Measurements from ENCODE around the gene HRH2. TPM values are rescaled to one million over a fixed set of nuclear protein-coding genes. Genes with fewer than 3 reads are reported as not detected.
"Not testable (repeated sequence)": the region's sequence is repeated elsewhere in the genome, so short reads cannot be mapped to it uniquely, and the experiment has no call there.

HRH2 gene, protein sequence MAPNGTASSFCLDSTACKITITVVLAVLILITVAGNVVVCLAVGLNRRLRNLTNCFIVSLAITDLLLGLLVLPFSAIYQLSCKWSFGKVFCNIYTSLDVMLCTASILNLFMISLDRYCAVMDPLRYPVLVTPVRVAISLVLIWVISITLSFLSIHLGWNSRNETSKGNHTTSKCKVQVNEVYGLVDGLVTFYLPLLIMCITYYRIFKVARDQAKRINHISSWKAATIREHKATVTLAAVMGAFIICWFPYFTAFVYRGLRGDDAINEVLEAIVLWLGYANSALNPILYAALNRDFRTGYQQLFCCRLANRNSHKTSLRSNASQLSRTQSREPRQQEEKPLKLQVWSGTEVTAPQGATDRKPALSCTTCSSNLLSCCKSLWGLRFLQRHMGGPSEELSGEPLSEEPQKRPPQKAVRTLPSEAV
- not detected in 2 replicates for total RNA-seq (2014; rRNA removed; shearing (Covaris generic))

DNA sequence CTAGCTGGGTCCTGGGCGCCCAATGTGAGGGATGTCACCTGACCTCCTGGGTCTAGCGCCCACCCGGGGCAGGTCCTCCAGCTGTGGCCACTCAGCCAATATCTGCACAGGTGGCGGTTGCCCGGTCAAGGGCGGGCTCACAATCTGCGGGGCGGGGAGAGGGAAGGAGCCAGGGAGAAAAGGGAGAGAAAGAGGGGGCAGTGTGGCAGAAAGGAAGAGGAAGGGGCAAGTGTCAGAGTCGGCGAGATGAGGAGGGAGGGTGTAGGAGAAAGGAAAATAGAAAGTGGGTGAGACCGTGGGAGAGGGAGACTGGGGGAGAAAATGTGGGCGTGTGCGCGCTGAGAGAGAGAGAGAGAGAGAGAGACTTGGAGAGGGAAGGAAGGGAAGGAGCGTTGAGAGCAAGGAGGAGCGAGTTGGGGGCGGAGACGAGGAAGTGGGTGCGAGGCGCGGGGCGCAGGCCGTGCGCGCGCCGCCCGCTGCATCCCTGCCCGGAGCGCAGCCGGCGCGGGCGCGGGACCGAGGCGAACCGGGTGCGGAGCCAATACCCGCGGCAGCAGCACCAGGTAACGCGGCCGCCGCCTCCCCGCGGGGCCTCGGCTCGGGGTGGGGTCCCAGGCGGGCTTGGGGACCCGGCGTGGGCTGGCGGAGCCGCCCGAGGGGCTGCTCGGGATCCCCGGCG is at the start of gene HRH2:
HRH2 (plus strand) TSS at position 479 of the 679 bp plus-strand sequence. CDS start 25,163 bp downstream, outside the sequence.
- H3K4me3 ChIP-seq = no peak within 1 kb of the TSS
- H3K4me1 ChIP-seq (replicated peaks) = no peaks in the 10 kb centered on the region
- H3K9me3 ChIP-seq (replicated peaks) = no peaks in the 10 kb centered on the region
- no peak within 1 kb of the TSS for H3K27ac ChIP-seq
- H3K27me3 ChIP-seq (replicated peaks) = peaks cover 28% of the 10 kb centered on the region
- no peak for DNase-seq (ENCODE audit: low read depth in 1 of 2, low spot score in 2 of 2)
- H3K36me3 ChIP-seq = no peaks in the 10 kb centered on the region

DNA sequence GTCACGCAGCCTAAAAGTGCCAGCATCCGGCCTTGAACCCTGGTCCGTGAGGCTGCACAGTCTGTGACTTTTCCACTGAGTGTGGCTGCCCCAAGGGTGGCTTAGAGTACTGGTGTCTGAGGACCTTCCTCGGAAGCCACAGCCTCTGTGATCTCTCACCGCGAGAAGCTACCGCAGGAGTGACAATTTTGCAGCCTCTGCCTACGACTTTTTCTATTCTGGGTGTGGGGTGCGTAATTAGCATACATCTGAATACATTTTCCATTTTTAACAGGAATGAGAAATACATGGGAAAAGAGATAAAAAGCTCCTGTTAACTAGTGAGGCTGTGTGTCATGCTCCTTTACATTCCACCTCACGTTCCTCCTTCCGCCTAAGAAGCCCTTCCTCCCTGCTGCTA is 48.3 kb upstream of the HRH2 start:
- Histone ChIP-seq H3K27ac (no peak overlapping the region), H3K4me3 (no peak overlapping the region), H3K36me3 (no peaks in the 10 kb centered on the region; the same call in 1 of the 2 replicates), H3K9me3 (replicated peaks) (no peaks in the 10 kb centered on the region; the same call in none of the 2 replicates), H3K27me3 (replicated peaks) (0 out of 2 replicates have a peak, but pooled peaks cover 3% of the 10 kb centered on the region), H3K4me1 (replicated peaks) (no peaks in the 10 kb centered on the region)
- DNase-seq (ENCODE audit: low read depth in 1 of 2, low spot score in 2 of 2) = no peak

DNA sequence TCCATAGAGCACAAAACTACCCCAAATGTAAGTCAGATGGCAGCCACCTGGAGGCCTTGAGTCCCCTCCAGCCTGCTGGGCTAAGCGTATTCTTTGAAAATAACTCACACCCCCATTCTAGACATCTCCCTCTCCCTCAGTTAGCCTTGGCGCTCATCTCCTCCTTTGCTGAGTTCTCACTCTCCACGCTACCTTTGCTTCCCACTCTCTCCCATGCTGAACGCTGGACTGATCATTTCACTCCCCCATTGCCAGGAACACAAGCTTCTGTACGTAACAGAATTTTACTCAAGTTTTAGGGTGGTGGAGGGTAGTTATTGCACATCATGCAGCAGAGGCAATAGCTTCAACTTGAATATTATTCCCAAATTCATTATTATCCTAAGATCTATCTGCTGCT is 47.5 kb upstream of the HRH2 start:
- no peaks in the 10 kb centered on the region for H3K27me3 ChIP-seq (replicated peaks)
- H3K4me1 ChIP-seq (replicated peaks) = no peaks in the 10 kb centered on the region
- no peaks in the 10 kb centered on the region; the same call in 1 of the 2 replicates for H3K9me3 ChIP-seq (replicated peaks)
- no peak overlapping the region for H3K4me3 ChIP-seq
- H3K36me3 ChIP-seq = no peaks in the 10 kb centered on the region; the same call in 1 of the 2 replicates
- H3K27ac ChIP-seq = no peak overlapping the region
- DNase-seq (ENCODE audit: low read depth in 1 of 2, low spot score in 2 of 2) = no peak

DNA sequence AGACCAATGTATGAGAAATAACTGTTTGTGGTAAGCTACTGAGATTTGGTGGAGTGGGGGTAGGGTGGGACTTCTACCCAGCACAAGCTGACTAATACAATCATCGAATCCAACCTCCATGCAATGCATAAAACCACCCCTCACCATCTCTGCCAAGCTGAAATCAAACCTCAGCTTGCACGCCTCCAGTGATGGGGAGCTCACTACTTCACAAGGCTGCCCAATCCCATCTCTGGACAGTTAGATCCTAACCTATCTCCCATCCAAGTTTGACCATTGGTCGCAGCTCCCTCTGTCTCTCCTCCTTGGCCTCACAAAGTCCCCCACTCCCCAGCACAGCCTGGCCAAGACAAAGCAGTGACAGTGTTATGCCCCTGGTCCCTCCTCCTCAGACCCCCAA is 47.0 kb upstream of the HRH2 start:
- Histone ChIP-seq H3K27me3 (replicated peaks) (no peaks in the 10 kb centered on the region), H3K4me1 (replicated peaks) (no peaks in the 10 kb centered on the region), H3K4me3 (no peak overlapping the region), H3K9me3 (replicated peaks) (no peaks in the 10 kb centered on the region; the same call in 1 of the 2 replicates), H3K27ac (no peak overlapping the region), H3K36me3 (no peaks in the 10 kb centered on the region; the same call in 1 of the 2 replicates)
- DNase-seq (ENCODE audit: low read depth in 1 of 2, low spot score in 2 of 2) = no peak

DNA sequence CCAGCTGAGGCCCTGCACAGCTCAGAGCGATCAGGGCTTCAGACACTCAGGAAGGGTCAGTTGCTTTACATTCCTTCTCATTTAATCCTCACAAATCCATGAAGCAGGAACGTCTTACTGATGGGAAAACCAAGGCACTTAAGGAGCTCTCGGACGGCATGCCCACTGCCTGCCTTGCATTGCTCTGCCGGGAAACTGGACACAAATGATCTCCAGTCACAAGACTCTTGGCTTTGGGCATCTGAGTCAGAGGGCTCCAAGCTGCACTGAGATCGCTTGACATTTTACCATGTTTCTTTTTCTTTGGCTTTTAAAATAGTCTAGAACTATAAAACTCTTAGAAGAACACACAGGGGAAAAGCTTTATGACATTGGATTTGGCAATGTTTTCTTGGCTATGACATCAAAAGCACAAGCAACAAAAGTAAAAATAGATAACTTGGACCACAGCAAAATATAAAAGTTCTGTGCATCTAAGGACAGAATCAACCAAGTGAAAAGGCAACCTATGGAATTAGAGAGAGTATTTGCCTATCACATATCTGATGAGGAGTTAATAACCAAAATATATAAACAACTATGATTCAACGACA is 43.6 kb upstream of the HRH2 start:
- Histone ChIP-seq H3K27ac (no peak overlapping the region), H3K36me3 (no peaks in the 10 kb centered on the region), H3K9me3 (replicated peaks) (no peaks in the 10 kb centered on the region; the same call in 1 of the 2 replicates), H3K4me1 (replicated peaks) (no peaks in the 10 kb centered on the region), H3K4me3 (no peak overlapping the region), H3K27me3 (replicated peaks) (no peaks in the 10 kb centered on the region)
- DNase-seq (ENCODE audit: low read depth in 1 of 2, low spot score in 2 of 2) = no peak

DNA sequence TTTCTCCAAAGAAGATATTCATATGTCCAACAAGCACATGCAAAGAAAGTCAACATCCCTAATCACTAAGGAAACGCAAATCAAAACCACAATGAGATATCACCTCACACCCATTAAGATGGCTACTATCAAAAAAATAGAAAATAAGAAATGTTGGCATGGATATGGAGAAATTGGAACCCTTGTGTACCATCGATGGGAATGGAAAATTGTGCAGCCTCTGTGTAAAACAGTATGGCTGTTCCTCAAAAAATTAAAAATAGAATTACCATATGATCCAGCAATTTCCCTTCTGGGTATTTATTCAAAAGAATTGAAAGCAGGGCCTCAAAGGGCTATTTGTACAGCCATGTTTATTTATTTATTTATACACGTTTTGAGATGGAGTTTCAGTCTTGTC is 43.0 kb upstream of the HRH2 start:
- H3K9me3 ChIP-seq (replicated peaks) = no peaks in the 10 kb centered on the region; the same call in 1 of the 2 replicates
- H3K36me3 ChIP-seq = no peaks in the 10 kb centered on the region
- no peaks in the 10 kb centered on the region for H3K4me1 ChIP-seq (replicated peaks)
- no peak for DNase-seq (ENCODE audit: low read depth in 1 of 2, low spot score in 2 of 2)
- no peak overlapping the region for H3K4me3 ChIP-seq
- H3K27me3 ChIP-seq (replicated peaks) = no peaks in the 10 kb centered on the region
- H3K27ac ChIP-seq = no peak overlapping the region

DNA sequence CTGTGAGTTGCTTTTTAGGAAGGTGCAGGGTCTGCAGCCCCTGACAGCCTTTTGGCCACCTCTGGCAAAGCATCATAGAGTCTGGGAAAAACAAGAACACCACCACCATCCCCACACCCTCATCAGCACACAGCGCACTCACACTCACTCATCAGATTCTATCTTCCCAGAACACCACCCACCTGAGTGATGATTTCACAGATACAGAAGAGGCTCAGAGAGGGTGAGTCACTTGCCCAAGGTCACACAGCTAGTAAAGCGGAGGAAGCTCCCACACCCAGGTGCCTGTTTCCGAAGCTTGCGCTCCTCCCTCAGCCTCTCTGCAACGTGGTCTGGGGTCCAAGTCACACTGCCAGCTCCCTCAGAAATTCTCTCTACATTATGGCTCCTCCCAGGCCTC is 41.8 kb upstream of the HRH2 start:
- H3K9me3 ChIP-seq (replicated peaks) = peaks cover 4% of the 10 kb centered on the region; the same call in 1 of the 2 replicates
- no peak overlapping the region for H3K27ac ChIP-seq
- no peaks in the 10 kb centered on the region for H3K27me3 ChIP-seq (replicated peaks)
- DNase-seq (ENCODE audit: low read depth in 1 of 2, low spot score in 2 of 2) = no peak
- no peaks in the 10 kb centered on the region for H3K36me3 ChIP-seq
- H3K4me3 ChIP-seq = no peak overlapping the region
- H3K4me1 ChIP-seq (replicated peaks) = no peaks in the 10 kb centered on the region

DNA sequence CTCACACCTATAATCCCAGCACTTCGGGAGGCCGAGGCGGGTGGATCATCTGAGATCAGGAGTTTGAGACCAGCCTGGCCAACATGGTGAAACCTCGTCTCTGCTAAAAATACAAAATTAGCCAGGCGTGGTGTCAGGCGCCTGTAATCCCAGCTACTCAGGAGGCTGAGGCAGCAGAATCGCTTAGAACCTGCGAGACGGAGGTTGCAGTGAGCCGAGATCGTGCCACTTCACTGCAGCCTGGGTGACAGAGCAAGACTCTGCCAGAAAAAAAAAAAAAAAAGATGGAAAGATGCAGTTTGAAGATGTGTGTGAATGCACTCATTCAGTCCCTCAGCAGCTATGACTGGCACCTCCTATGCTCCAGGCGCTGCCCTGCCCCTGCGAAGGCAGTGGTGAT is 41.3 kb upstream of the HRH2 start:
- H3K27ac ChIP-seq; H3K36me3 ChIP-seq; H3K27me3 ChIP-seq (replicated peaks); DNase-seq (ENCODE audit: low read depth in 1 of 2, low spot score in 2 of 2); H3K9me3 ChIP-seq (replicated peaks); H3K4me1 ChIP-seq (replicated peaks); H3K4me3 ChIP-seq: not testable (repeated sequence)

DNA sequence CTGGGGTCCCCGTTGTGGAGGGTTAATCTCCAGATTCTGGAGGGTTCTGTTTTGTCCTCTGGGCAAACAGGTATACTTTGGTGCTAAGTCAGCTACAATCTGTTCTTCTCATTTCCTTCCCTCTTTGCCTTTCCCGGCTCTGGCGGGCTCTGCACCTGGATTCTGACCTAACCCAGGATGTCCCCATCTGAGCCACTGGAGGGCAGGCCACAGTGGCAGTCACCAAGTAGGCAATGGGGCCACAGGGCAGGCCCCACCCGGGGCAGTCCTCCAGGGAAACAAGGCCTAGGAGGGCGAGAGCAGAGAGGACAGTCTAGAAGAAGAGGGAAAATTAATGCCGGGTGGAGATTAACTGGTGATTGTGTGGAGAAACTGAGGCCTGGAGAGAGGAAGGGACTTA is 40.4 kb upstream of the HRH2 start:
- H3K4me3 ChIP-seq = no peak overlapping the region
- no peaks in the 10 kb centered on the region for H3K4me1 ChIP-seq (replicated peaks)
- no peaks in the 10 kb centered on the region for H3K36me3 ChIP-seq
- no peaks in the 10 kb centered on the region for H3K27me3 ChIP-seq (replicated peaks)
- no peak for DNase-seq (ENCODE audit: low read depth in 1 of 2, low spot score in 2 of 2)
- no peak overlapping the region for H3K27ac ChIP-seq
- H3K9me3 ChIP-seq (replicated peaks) = peaks cover 4% of the 10 kb centered on the region; the same call in 1 of the 2 replicates

DNA sequence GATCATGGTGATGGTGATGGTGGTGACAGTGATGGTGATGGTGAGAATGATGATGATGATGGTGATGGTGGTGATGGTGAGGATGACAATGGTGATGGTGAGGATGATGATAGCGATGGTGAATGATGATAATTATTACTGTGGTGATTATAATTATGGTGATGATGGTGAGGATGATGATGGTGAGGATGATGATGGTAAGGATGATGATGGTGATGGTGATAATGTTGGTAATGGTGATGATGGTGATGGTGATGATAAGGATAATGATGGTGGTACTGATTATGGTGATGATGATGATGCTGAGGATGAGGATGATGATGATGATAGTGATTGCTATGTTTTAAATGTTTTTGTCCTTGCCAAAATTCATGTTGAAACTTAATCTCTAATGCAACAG is 37.3 kb upstream of the HRH2 start:
- Histone ChIP-seq H3K4me1 (replicated peaks) (no peaks in the 10 kb centered on the region), H3K4me3 (no peak overlapping the region), H3K9me3 (replicated peaks) (peaks cover 9% of the 10 kb centered on the region), H3K27me3 (replicated peaks) (no peaks in the 10 kb centered on the region), H3K36me3 (no peaks in the 10 kb centered on the region), H3K27ac (no peak overlapping the region)
- DNase-seq (ENCODE audit: low read depth in 1 of 2, low spot score in 2 of 2) = no peak

DNA sequence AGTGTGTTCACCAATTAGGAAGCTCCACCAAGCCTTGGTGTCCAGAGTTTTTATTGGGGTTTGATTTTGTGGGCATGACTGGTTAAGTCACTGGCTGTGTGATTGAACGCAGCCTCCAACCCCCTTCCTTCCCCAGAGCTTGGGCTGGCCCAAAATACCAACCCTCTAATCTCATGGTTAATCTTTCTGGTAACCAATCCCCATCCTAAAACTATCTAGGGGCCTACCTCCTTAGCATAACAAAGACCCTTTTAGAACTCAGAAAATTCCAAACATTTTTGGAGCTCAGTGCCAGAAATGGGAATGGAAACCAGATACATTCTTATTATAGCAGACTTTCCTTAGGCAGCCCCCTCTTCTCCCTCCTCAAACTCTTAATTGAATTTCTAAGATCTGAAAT is 35.9 kb upstream of the HRH2 start:
- peaks cover 9% of the 10 kb centered on the region for H3K9me3 ChIP-seq (replicated peaks)
- H3K27ac ChIP-seq = no peak overlapping the region
- DNase-seq (ENCODE audit: low read depth in 1 of 2, low spot score in 2 of 2) = no peak

DNA sequence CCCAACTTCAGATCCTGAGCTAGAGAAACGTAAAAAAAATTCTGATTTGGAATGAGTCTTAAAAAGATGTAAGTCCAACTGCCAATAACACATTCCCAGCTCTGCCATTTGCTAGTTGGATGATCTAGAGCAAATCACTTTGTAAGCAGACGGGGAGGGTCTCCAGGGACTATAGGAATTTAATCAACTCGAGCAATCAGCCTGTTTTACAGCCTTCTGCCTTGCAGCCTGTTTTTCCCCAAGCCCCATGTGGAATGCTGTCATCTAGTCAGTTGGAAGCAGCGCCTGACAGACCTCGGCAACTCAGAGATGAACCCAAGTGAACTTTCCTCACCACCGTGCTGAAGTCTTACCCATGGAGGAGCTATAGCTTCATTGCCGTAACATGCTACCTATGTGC is 34.8 kb upstream of the HRH2 start:
- Histone ChIP-seq H3K9me3 (replicated peaks) (peaks cover 9% of the 10 kb centered on the region), H3K27me3 (replicated peaks) (no peaks in the 10 kb centered on the region), H3K36me3 (no peaks in the 10 kb centered on the region), H3K4me3 (no peak overlapping the region), H3K4me1 (replicated peaks) (no peaks in the 10 kb centered on the region), H3K27ac (no peak overlapping the region)
- no peak for DNase-seq (ENCODE audit: low read depth in 1 of 2, low spot score in 2 of 2)

More for the DNA sequence above, 35.9 kb upstream of the HRH2 start:
- Histone ChIP-seq H3K4me3 (no peak overlapping the region), H3K27me3 (replicated peaks) (no peaks in the 10 kb centered on the region), H3K4me1 (replicated peaks) (no peaks in the 10 kb centered on the region), H3K36me3 (no peaks in the 10 kb centered on the region)

DNA sequence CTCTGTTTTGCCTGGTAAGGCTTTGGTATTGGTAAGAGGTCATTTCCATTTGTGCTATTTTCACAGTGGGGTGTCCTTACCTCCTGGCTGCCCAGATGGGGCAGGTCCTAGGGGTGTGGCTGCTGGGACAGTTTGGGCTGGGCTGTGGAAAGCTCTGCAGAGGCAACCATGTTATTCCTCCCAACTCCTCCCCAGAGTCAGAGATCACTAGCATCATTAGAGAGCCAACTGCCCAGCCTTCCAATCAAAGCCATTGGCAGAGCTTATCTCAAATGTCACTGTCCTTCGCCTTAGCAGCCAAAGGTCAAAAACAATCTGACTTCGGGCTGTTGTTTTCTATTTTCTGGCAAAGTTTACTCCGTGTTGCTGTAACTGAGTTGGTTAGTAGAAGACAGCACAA is 33.6 kb upstream of the HRH2 start:
- Histone ChIP-seq H3K4me3 (no peak overlapping the region), H3K27me3 (replicated peaks) (no peaks in the 10 kb centered on the region), H3K9me3 (replicated peaks) (peaks cover 13% of the 10 kb centered on the region), H3K27ac (no peak overlapping the region), H3K4me1 (replicated peaks) (no peaks in the 10 kb centered on the region), H3K36me3 (no peaks in the 10 kb centered on the region)
- no peak for DNase-seq (ENCODE audit: low read depth in 1 of 2, low spot score in 2 of 2)

DNA sequence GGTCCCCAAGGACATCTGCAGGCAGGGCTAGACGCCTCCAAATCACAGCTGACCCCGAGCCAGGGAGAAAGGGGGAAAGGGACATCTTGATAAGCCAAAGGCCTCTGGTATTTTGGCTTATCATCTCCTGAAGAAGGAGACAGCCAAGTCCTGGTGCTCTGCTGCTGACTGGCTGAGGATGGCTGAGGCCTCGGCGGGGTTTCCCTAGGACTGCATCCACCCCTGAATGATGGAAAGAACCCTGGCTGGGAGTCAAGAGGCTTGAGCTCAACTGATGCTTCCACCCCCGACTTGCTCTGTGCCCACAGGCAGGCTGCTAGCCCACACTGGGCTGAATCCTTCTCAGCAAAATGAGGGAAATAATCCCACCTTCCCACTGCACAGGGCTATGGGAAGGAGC is 30.9 kb upstream of the HRH2 start:
- Histone ChIP-seq H3K27ac (no peak overlapping the region), H3K4me1 (replicated peaks) (no peaks in the 10 kb centered on the region), H3K9me3 (replicated peaks) (peaks cover 9% of the 10 kb centered on the region), H3K27me3 (replicated peaks) (no peaks in the 10 kb centered on the region), H3K36me3 (no peaks in the 10 kb centered on the region), H3K4me3 (no peak overlapping the region)
- DNase-seq (ENCODE audit: low read depth in 1 of 2, low spot score in 2 of 2) = no peak

Measured in SJSA1 (cell line).